Kidney (tissue), 14 donors: ENCODE measurements around the gene SOAT2. TPM values are rescaled to one million over a fixed set of nuclear protein-coding genes. Genes with fewer than 3 reads are reported as not detected.

ENCODE experiments used
- DNase-seq, 5 donors: peaks; one replicate each; pipeline ENCODE4 v3.0.0-alpha.2; 2013 to 2020
- FAIRE-seq: peaks from 2 replicates; lab custom pipeline; 2012; peaks lifted over from hg19 to GRCh38; lab: Jason Lieb, UNC
- H3K27ac ChIP-seq, 2 donors: one replicate each; pipeline ENCODE4 v1.7.0; 2013; ENCODE audit warnings: low read depth in 2 of 2, low read length in 2 of 2, inconsistent platforms in 1 of 2
- H3K27me3 ChIP-seq: one replicate; pipeline ENCODE4 v1.7.1; 2013; ENCODE audit warnings: low read length, inconsistent platforms; ENCODE audit not compliant: control insufficient read depth, insufficient read depth
- H3K36me3 ChIP-seq, 3 donors: one replicate each; pipeline versions ENCODE4 v1.7.0 to v1.7.1; 2013; ENCODE audit warnings: low read length in 3 of 3, control low read depth in 1 of 3, inconsistent platforms in 1 of 3; ENCODE audit not compliant: insufficient read depth in 3 of 3, control insufficient read depth in 2 of 3
- H3K4me1 ChIP-seq, 3 donors: one replicate each; pipeline versions ENCODE4 v1.7.0 to v1.7.1; 2013; ENCODE audit warnings: low read length in 3 of 3, inconsistent platforms in 1 of 3, low read depth in 1 of 3; ENCODE audit not compliant: control insufficient read depth in 2 of 3, insufficient read depth in 2 of 3
- H3K4me3 ChIP-seq, 3 donors: one replicate each; pipeline versions ENCODE4 v1.7.0 to v1.8.1; 2013; ENCODE audit warnings: low read length in 3 of 3, control low read depth in 1 of 3, inconsistent platforms in 1 of 3
- H3K9ac ChIP-seq, 3 donors: one replicate each; pipeline versions ENCODE4 v1.7.0 to v1.7.1; 2013; ENCODE audit warnings: low read length in 3 of 3, control low read depth in 1 of 3, inconsistent platforms in 1 of 3
- H3K9me3 ChIP-seq, 3 donors: one replicate each; pipeline versions ENCODE4 v1.7.0 to v1.7.1; 2013; ENCODE audit warnings: low read length in 3 of 3, control low read depth in 1 of 3, inconsistent platforms in 1 of 3; ENCODE audit not compliant: control insufficient read depth in 2 of 3, insufficient read depth in 1 of 3
- intact Hi-C: fragments of 100-400 bp; cut with DNase I; formaldehyde crosslinking; loops from one replicate; pipeline ENCODE4 v1.11.1; 2022
- polyA plus RNA-seq: library from polyadenylated mRNA; stranded (reverse); fragments of 350-450 nt; fragmentation: Illumina TruSeq; extraction: RNeasy Lipid Tissue Mini Kit (QIAGEN cat#74804); gene quantifications from one replicate; pipeline ENCODE4 v1.2.3, GENCODE V29; 2014; ENCODE audit warnings: low read depth, low replicate concordance; ENCODE audit not compliant: insufficient read depth
- total RNA-seq: library from RNA; stranded (reverse); fragmentation: NEBNext Ultra II Directional; extraction: Animal tissue kit (Norgen Biotek cat#: 25700); gene quantifications from one replicate; pipeline ENCODE4 v1.2.1, GENCODE V29; 2021
- TF ChIP-seq, protein P1 (sequence below): IDR thresholded peaks from 3 replicates; pipeline ENCODE4 v1.5.1; 2012; ENCODE audit warnings: mild to moderate bottlenecking, moderate library complexity, borderline replicate concordance; ENCODE audit not compliant: insufficient read depth; ENCODE audit errors: extremely low read depth
- donor health status: control.
- donor health status: control.
- donor health status: control.
- donor health status: control.
- donor health status: control.
- donor health status: DM: yes; HTN: yes; CAD: no.
- donor health status: Normal renal cell carcinoma (clear cell type).

Gene SOAT2
- total and polyA plus RNA-seq, 2 donors from 2014 or later, result 0.19 to 0.26 TPM

DNA sequence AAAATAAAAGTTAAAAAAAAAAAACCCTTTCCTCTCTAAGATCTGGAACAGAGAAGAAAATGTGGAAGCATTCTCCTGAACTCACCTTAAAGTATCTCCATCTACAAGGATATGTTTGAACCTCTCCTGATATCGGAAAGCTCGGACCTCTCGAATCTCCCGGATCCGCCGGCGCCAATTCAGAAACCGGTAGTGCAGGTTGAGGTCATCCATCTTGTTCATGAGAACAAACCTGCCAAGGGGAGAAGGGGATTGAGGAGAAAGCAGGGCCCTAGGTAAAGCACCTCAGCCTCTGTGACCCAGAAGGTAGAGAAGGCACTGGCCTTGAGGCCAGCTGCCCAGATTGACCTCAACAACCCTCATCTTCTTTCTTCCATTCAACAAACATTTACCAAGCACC, 26.3 kb upstream of the SOAT2 start:
- Histone ChIP-seq H3K9me3 (no peaks in the 10 kb centered on the region), H3K27me3 (no peaks in the 10 kb centered on the region), H3K27ac (no peak overlapping the region), H3K4me3 (no peak overlapping the region), H3K36me3 (peaks cover 0 to 26% (median 18%) of the 10 kb centered on the region in 3 donors), H3K4me1 (peaks cover 2 to 14% (median 4%) of the 10 kb centered on the region in 3 donors), H3K9ac (no peak overlapping the region)
- TF ChIP-seq, protein P1, sequence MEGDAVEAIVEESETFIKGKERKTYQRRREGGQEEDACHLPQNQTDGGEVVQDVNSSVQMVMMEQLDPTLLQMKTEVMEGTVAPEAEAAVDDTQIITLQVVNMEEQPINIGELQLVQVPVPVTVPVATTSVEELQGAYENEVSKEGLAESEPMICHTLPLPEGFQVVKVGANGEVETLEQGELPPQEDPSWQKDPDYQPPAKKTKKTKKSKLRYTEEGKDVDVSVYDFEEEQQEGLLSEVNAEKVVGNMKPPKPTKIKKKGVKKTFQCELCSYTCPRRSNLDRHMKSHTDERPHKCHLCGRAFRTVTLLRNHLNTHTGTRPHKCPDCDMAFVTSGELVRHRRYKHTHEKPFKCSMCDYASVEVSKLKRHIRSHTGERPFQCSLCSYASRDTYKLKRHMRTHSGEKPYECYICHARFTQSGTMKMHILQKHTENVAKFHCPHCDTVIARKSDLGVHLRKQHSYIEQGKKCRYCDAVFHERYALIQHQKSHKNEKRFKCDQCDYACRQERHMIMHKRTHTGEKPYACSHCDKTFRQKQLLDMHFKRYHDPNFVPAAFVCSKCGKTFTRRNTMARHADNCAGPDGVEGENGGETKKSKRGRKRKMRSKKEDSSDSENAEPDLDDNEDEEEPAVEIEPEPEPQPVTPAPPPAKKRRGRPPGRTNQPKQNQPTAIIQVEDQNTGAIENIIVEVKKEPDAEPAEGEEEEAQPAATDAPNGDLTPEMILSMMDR, result no peak
- DNase-seq, result no peak
- no peak for FAIRE-seq
- intact Hi-C loops, result no loop called here

DNA sequence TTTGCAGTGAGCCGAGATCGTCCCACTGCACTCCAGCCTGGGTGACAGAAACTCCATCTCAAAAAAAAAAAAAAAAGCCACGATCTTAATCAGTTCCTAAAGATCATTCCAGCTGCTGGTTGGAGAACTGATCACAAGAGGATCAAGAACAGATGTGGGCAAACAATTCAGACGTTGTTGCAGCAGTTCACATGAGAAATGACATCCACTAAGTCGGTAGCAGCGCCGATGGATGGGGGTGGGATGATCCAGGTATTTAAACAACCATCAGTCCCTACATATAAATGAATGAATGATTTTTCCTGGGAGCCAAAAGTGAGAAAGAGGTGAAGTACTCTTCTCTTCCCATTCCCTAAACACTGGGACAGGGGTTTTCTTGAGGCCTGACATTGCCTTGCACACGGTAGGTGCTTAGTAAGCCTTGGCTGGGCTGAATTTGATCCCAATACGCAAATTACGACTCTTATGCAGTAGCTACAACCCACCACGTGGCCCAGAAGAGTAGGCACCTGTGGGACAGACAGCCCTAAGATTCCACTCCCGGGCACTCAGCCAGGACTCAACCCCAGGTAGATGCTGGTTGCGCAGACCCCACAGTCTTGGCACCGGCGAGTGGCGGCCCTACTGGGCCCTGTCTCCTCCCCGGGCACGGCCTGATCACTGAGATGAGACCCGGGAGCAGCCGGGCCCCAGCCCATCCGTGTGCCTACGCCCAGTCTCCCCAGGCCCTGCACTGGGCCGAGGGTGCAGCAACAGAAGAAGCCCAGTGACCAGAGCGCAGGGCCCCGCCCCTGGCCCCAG, 24.7 kb upstream of the SOAT2 start:
- Histone ChIP-seq H3K9me3 (no peaks in the 10 kb centered on the region), H3K27ac (peak overlapping the region; percentile 50 to 92), H3K27me3 (no peaks in the 10 kb centered on the region), H3K4me1 (peaks cover 2 to 8% (median 4%) of the 10 kb centered on the region in 3 donors), H3K4me3 (peak overlapping the region; percentile 40 to 92 (median 85)), H3K36me3 (peaks cover 0 to 22% (median 18%) of the 10 kb centered on the region in 3 donors), H3K9ac (peak overlapping the region; percentile 9 to 81 (median 63))
- intact Hi-C loops, result no loop called here
- DNase-seq, result peak in 4 of 5 donors; percentile 33 to 58 (median 51)
- FAIRE-seq, result no peak
- TF ChIP-seq, protein P1, result no peak

DNA sequence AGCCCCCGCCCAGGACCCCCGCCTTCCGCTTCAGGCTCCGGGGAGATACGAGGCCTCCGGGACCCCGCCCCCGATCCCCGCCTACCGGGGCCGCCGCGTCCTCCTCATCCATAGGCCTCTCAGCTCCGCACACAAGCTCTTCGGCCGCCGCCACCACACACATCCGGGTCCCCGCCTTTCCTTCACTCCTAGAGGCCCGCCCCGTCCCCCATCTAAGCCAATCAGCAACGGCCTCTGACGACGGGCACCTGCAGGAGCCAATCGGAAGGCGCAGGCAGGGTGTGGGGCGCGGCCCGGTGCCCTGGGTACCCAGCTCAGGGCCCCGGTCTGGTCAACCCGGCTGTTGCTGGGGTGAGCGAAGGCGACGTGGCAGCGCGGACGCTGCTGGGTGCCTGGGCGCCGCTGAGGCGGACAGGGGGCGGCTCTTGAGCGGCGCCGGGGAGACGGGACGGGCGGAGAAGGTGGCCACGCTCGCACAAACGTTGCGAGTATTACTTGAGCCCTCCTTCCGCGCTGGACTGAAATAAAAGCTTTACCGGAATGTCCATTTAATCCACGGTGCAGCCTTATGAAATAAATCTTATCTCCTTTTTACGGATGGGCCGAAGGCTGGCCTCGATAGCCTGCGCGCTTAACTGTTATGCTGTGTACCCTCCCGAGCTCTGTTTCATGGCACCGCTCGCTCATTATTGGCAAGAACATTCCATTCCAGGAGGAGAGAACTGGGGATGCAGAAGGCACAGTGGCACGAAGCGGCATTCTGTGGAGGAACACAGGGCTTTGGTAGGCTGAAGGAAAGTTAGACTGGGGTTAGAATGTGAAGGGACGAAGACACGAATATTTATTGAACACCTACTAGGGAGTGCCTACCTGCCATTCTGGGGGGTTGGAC, 23.8 kb upstream of the SOAT2 start, which contains the start of gene SPRYD3:
SPRYD3 (minus strand) TSS at position 165 of the 892 bp plus-strand sequence; CDS start at position 108, 57 bp downstream.
- Histone ChIP-seq H3K36me3 (peaks cover 0 to 22% (median 14%) of the 10 kb centered on the region in 3 donors), H3K9me3 (no peaks in the 10 kb centered on the region), H3K9ac (peak within 1 kb of the TSS; percentile 16 to 95 (median 92)), H3K27me3 (no peaks in the 10 kb centered on the region), H3K4me3 (peak within 1 kb of the TSS; percentile 44 to 92 (median 85)), H3K4me1 (peaks cover 2 to 6% (median 4%) of the 10 kb centered on the region in 3 donors), H3K27ac (peak within 1 kb of the TSS; percentile 92)
- intact Hi-C loops, result no loop called here
- DNase-seq (peak; percentile 98 to 99 (median 99)), FAIRE-seq (peak; percentile 23)
- TF ChIP-seq, protein P1, result no peak
